WTC11 (cell line): Measurements from ENCODE around the gene KNOP1. TPM values are rescaled to one million over a fixed set of nuclear protein-coding genes. Genes with fewer than 3 reads are reported as not detected.

ENCODE experiments used
- ATAC-seq: fragments of 200-7000 bp; cut with Tn5 transposase; 2 replicates; pipeline ENCODE4 v1.10.0; 2021; ENCODE audit warnings: mild to moderate bottlenecking, moderate library complexity
- CTCF ChIA-PET: fragments of 300-600 bp; sonication (Branson Sonifier 250); formaldehyde crosslinking; loops from one replicate; lab custom pipeline; 2021; ENCODE audit warnings: antibody characterized with exemption; lab: Charles Lee
- POLR2A ChIA-PET: fragments of 350-600 bp; sonication (Branson Sonifier 250); formaldehyde crosslinking; loops from one replicate; lab custom pipeline; 2021; ENCODE audit warnings: antibody characterized with exemption; lab: Charles Lee
- DNase-seq: peaks from one replicate; pipeline ENCODE4 v3.0.0; 2021; ENCODE audit warnings: low spot score
- H3K27ac Mint-ChIP-seq: 2 replicates; pipeline ENCODE4 v1.8.0; 2021; ENCODE audit warnings: mixed read lengths
- H3K27me3 Mint-ChIP-seq: 2 replicates; pipeline ENCODE4 v1.8.0; 2021; ENCODE audit warnings: low read depth, mild to moderate bottlenecking, moderate library complexity, mixed read lengths
- H3K36me3 Mint-ChIP-seq: 2 replicates; pipeline ENCODE4 v1.8.0; 2021; ENCODE audit warnings: mixed read lengths
- H3K4me1 Mint-ChIP-seq: 2 replicates; pipeline ENCODE4 v1.8.0; 2022; ENCODE audit warnings: mixed read lengths
- H3K4me3 Mint-ChIP-seq: 2 replicates; pipeline ENCODE4 v1.8.0; 2021; ENCODE audit warnings: mild to moderate bottlenecking, moderate library complexity, mixed read lengths
- H3K9me3 Mint-ChIP-seq: 2 replicates; pipeline ENCODE4 v1.8.0; 2021; ENCODE audit warnings: mixed read lengths
- FOXK1 ChIP-seq: sonication (generic); formaldehyde crosslinking; IDR thresholded peaks from 2 replicates; pipeline ENCODE4 v1.8.0; 2022; ENCODE audit warnings: mild to moderate bottlenecking, moderate library complexity, missing genetic modification reagents
- GABPB1 ChIP-seq: sonication (generic); formaldehyde crosslinking; IDR thresholded peaks from 2 replicates; pipeline ENCODE4 v1.8.1; 2023; ENCODE audit warnings: mild to moderate bottlenecking, missing genetic modification reagents
- NFATC4 ChIP-seq: fragments of 250-450 bp; sonication (Bioruptor Pico); IDR thresholded peaks from 2 replicates; pipeline ENCODE4 v1.9.0; 2021; ENCODE audit warnings: mild to moderate bottlenecking
- ZNF219 ChIP-seq: sonication (generic); formaldehyde crosslinking; IDR thresholded peaks from 2 replicates; pipeline ENCODE4 v1.8.0; 2023; ENCODE audit warnings: missing genetic modification reagents, mild to moderate bottlenecking, borderline replicate concordance
- ZNF317 ChIP-seq: sonication (generic); formaldehyde crosslinking; IDR thresholded peaks from 2 replicates; pipeline ENCODE4 v1.8.1; 2023; ENCODE audit warnings: low read depth, mild to moderate bottlenecking, moderate library complexity, missing genetic modification reagents, borderline replicate concordance
- total RNA-seq: library from RNA; stranded (reverse); gene quantifications from 3 replicates; pipeline ENCODE4 v1.2.3, GENCODE V29; 2021
- TF ChIP-seq, protein P1 (sequence below): sonication (generic); formaldehyde crosslinking; IDR thresholded peaks from 2 replicates; pipeline ENCODE4 v1.8.0; 2022; ENCODE audit warnings: mild to moderate bottlenecking, missing genetic modification reagents
- TF ChIP-seq, protein P2 (sequence below): sonication (generic); formaldehyde crosslinking; IDR thresholded peaks from 2 replicates; pipeline ENCODE4 v1.8.1; 2023; ENCODE audit warnings: mild to moderate bottlenecking, missing genetic modification reagents
- TF ChIP-seq, protein P3 (sequence below): sonication (generic); formaldehyde crosslinking; IDR thresholded peaks from 2 replicates; pipeline ENCODE4 v1.8.1; 2023; ENCODE audit warnings: mild to moderate bottlenecking, missing genetic modification reagents, moderate library complexity
- TF ChIP-seq, protein P4 (sequence below): fragments of 250-450 bp; sonication (Bioruptor Pico); IDR thresholded peaks from 2 replicates; pipeline ENCODE4 v1.9.0; 2021; ENCODE audit warnings: moderate library complexity, mild to moderate bottlenecking, inconsistent platforms, borderline replicate concordance
- TF ChIP-seq, protein P5 (sequence below): sonication (generic); formaldehyde crosslinking; IDR thresholded peaks from 2 replicates; pipeline ENCODE4 v1.8.1; 2022; ENCODE audit warnings: mild to moderate bottlenecking, missing genetic modification reagents, moderate library complexity, borderline replicate concordance
- TF ChIP-seq, protein P6 (sequence below): sonication (generic); formaldehyde crosslinking; IDR thresholded peaks from 2 replicates; pipeline ENCODE4 v1.8.0; 2022; ENCODE audit warnings: mild to moderate bottlenecking, missing genetic modification reagents
- TF ChIP-seq, protein P7 (sequence below): sonication (generic); formaldehyde crosslinking; IDR thresholded peaks from 2 replicates; pipeline ENCODE4 v1.8.1; 2022; ENCODE audit warnings: low read depth, mild to moderate bottlenecking, moderate library complexity, missing genetic modification reagents, borderline replicate concordance

The KNOP1 gene
- total RNA-seq, 1 experiment from 2014 or later, result 102 TPM

DNA sequence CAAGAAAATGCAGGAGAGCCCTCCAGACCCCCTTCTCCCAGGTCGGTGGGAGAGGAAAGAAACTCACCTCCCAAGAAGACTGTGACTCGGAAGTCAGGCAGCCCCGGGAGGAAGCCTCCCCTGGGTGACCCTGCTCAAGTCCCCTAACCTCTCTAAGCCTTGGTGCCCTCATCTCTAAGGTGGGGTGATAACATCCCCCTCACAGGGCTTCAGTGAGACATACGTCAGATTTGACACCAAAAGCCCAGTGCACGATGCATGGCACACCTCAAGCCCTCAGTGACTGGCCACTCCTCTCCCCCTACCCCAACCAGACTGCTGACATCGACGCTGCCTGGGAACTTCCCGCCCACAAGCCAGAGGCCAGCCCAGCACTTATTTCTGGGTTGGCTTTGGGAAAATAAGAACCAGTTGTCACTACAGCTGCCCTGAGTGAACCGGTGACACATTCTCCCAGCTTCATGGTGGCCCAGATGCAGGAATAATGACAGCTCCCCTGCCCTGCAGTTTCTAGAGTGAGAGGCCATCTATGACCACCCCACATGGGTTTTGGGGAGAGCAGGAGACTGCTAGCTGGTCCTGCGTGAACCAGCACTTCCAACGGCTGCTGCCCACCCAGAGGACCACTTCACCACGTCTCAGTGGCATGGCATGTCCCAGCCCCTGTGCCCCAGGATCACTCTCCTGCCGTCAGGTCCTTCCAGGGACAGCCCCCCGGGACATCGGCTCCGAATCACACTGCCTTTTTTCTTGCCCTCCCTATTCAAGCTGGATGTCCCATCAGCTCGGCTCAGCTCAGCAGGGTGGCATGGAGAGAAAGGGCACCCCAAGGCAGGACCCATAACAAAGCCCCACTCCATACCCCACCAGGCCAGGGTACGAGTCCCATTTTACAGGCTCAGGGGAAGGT lies 9.5 kb downstream of the KNOP1 start:
- ChIA-PET POLR2A (interaction anchor here (0.6 kb wide), 1 partner anchor 9 kb away, joined by 3 read pairs; no protein-coding TSS in a partner anchor), CTCF (interaction anchor here (0.6 to 1.4 kb wide), 3 partner anchors 28 to 201 kb away, joined by 3 to 7 read pairs (median 4); no protein-coding TSS in a partner anchor)
- H3K9me3 Mint-ChIP-seq, result no peaks in the 10 kb centered on the region
- ATAC-seq (no peak), DNase-seq (no peak)
- H3K4me3 Mint-ChIP-seq, result no peak overlapping the region
- peaks cover 56% of the 10 kb centered on the region for H3K4me1 Mint-ChIP-seq
- H3K36me3 Mint-ChIP-seq, result peaks cover 80% of the 10 kb centered on the region
- no peak for TF ChIP-seq ZNF219
- TF ChIP-seq, protein P1, sequence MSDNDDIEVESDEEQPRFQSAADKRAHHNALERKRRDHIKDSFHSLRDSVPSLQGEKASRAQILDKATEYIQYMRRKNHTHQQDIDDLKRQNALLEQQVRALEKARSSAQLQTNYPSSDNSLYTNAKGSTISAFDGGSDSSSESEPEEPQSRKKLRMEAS (CRISPR knock-in tag), result 0 out of 2 replicates have a peak, but pooled peaks have one; percentile 23
- no peaks in the 10 kb centered on the region for H3K27me3 Mint-ChIP-seq
- H3K27ac Mint-ChIP-seq, result peak overlapping the region; percentile 53

DNA sequence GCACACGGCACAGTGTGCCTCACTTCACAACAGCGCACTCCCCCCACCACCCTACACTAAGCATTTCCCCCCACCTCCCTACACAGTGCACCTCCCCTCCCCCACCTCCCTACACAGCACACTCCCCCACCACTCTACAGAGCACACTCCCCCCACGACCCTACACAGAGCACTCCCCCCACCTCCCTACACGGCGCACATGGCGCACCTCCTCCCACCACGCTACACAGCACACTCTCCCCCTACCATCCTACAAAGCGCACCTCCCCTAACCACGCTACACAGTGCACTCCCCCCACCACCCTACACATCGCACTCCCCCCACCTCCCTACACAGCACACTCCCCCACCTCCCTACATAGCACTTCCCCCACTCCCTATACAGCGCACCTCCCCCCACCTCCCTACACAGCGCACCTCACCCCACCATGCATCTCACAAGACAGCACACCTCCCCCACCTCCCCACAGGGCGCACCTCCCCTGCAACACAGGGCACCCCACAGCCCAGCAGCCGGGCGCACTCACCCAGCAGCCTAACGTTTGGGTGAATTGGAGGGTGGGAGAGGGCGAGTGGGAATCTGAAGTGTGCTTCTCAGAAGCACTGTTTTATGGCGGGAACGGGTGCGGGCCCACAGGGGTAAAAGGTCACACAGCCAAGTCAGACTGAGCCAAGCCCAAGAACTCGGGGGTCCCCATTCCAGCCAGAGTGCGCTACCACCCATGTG lies 10.3 kb downstream of the KNOP1 start:
- 0 out of 2 replicates have a peak overlapping the region, but pooled peaks have one; percentile 53 for H3K27ac Mint-ChIP-seq
- POLR2A ChIA-PET, result interaction anchor here (0.6 kb wide), 1 partner anchor 8 kb away, joined by 3 read pairs; no protein-coding TSS in a partner anchor
- CTCF ChIA-PET, result interaction anchor here (0.6 to 1.6 kb wide), 2 partner anchors 124 kb away, joined by 3 to 7 read pairs (median 4); no protein-coding TSS in a partner anchor
- DNase-seq (no peak), ATAC-seq (peak; percentile 10)
- H3K9me3 Mint-ChIP-seq, result no peaks in the 10 kb centered on the region
- H3K4me1 Mint-ChIP-seq, result peaks cover 50% of the 10 kb centered on the region
- TF ChIP-seq, protein P2, sequence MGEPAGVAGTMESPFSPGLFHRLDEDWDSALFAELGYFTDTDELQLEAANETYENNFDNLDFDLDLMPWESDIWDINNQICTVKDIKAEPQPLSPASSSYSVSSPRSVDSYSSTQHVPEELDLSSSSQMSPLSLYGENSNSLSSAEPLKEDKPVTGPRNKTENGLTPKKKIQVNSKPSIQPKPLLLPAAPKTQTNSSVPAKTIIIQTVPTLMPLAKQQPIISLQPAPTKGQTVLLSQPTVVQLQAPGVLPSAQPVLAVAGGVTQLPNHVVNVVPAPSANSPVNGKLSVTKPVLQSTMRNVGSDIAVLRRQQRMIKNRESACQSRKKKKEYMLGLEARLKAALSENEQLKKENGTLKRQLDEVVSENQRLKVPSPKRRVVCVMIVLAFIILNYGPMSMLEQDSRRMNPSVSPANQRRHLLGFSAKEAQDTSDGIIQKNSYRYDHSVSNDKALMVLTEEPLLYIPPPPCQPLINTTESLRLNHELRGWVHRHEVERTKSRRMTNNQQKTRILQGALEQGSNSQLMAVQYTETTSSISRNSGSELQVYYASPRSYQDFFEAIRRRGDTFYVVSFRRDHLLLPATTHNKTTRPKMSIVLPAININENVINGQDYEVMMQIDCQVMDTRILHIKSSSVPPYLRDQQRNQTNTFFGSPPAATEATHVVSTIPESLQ, result no peak
- TF ChIP-seq, protein P3, sequence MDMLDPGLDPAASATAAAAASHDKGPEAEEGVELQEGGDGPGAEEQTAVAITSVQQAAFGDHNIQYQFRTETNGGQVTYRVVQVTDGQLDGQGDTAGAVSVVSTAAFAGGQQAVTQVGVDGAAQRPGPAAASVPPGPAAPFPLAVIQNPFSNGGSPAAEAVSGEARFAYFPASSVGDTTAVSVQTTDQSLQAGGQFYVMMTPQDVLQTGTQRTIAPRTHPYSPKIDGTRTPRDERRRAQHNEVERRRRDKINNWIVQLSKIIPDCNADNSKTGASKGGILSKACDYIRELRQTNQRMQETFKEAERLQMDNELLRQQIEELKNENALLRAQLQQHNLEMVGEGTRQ (CRISPR knock-in tag), result no peak
- TF ChIP-seq NFATC4, result no peak
- TF ChIP-seq, protein P4, sequence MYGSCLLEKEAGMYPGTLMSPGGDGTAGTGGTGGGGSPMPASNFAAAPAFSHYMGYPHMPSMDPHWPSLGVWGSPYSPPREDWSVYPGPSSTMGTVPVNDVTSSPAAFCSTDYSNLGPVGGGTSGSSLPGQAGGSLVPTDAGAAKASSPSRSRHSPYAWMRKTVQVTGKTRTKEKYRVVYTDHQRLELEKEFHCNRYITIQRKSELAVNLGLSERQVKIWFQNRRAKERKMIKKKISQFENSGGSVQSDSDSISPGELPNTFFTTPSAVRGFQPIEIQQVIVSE (CRISPR knock-in tag), result no peak
- TF ChIP-seq ZNF317 (CRISPR knock-in tag), result no peak
- TF ChIP-seq, protein P5, sequence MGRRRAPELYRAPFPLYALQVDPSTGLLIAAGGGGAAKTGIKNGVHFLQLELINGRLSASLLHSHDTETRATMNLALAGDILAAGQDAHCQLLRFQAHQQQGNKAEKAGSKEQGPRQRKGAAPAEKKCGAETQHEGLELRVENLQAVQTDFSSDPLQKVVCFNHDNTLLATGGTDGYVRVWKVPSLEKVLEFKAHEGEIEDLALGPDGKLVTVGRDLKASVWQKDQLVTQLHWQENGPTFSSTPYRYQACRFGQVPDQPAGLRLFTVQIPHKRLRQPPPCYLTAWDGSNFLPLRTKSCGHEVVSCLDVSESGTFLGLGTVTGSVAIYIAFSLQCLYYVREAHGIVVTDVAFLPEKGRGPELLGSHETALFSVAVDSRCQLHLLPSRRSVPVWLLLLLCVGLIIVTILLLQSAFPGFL (CRISPR knock-in tag), result no peak
- TF ChIP-seq, protein P6, sequence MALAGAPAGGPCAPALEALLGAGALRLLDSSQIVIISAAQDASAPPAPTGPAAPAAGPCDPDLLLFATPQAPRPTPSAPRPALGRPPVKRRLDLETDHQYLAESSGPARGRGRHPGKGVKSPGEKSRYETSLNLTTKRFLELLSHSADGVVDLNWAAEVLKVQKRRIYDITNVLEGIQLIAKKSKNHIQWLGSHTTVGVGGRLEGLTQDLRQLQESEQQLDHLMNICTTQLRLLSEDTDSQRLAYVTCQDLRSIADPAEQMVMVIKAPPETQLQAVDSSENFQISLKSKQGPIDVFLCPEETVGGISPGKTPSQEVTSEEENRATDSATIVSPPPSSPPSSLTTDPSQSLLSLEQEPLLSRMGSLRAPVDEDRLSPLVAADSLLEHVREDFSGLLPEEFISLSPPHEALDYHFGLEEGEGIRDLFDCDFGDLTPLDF (CRISPR knock-in tag), result no peak
- TF ChIP-seq, protein P1 (CRISPR knock-in tag), result no peak
- TF ChIP-seq, protein P7, sequence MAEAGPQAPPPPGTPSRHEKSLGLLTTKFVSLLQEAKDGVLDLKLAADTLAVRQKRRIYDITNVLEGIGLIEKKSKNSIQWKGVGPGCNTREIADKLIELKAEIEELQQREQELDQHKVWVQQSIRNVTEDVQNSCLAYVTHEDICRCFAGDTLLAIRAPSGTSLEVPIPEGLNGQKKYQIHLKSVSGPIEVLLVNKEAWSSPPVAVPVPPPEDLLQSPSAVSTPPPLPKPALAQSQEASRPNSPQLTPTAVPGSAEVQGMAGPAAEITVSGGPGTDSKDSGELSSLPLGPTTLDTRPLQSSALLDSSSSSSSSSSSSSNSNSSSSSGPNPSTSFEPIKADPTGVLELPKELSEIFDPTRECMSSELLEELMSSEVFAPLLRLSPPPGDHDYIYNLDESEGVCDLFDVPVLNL (CRISPR knock-in tag), result no peak
- no peak for TF ChIP-seq GABPB1 (CRISPR knock-in tag)
- no peak for TF ChIP-seq FOXK1 (CRISPR knock-in tag)
- no peak overlapping the region for H3K4me3 Mint-ChIP-seq
- no peaks in the 10 kb centered on the region for H3K27me3 Mint-ChIP-seq
- peaks cover 82% of the 10 kb centered on the region for H3K36me3 Mint-ChIP-seq
